GM18867 (cell line): ENCODE measurements around the gene XCL1.
A peak's percentile ranks its signal among the peaks of the same experiment; 100 is the strongest.
"Not testable (repeated sequence)": the region's sequence is repeated elsewhere in the genome, so short reads cannot be mapped to it uniquely, and the experiment has no call there.

Experiments used
- ATAC-seq: cut with Tn5 transposase; IDR thresholded peaks from one replicate; pipeline ENCODE4 v1.9.1; 2021; ENCODE audit warnings: mild to moderate bottlenecking, moderate library complexity; ENCODE audit not compliant: unreplicated experiment

The XCL1 gene, protein sequence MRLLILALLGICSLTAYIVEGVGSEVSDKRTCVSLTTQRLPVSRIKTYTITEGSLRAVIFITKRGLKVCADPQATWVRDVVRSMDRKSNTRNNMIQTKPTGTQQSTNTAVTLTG

DNA sequence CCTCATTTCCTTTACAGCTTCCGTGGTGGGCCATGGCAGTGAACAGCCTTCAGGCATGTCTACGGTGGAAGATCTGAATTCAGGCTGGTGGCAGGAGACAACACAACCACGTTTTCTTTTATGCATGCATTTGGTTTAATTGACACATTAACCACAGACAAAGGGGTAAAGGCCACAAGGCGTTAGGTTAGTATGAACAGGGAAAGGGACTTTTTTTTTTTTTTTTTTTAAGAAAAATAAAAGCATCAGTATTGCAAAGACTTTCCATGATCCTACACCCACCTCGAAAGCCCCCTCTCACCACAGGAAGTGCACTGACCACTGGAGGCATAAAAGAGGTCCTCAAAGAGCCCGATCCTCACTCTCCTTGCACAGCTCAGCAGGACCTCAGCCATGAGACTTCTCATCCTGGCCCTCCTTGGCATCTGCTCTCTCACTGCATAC is at the start of gene XCL1:
TSS of gene XCL1 (plus strand) at position 361 of the 444 bp plus-strand sequence. CDS start at position 394, 33 bp downstream.
- ATAC-seq: not testable (repeated sequence)

DNA sequence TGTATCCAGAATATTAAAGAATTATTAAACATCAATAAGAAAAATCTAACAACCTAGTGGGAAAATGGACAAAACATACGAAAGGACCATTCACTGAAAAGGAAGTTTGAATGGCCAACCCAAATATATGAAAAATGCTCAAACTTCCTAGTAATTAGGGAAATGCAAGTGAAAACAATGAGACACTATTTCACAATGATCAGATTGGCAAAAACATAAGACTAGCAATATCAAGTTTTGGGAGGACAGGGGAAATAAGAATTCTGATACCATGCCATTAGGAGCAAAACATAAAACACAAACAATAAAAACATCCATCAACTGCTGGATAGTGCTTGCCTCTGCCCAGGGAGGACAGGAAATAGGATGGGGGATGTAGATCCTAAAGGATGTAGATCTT is 46.9 kb upstream of the XCL1 start:
- no peak for ATAC-seq

GRCh38 chr1:168531615-168532345 is 44.6 kb upstream of the XCL1 start:
- no peak for ATAC-seq

GRCh38 chr1:168535536-168535935 is 40.9 kb upstream of the XCL1 start:
- ATAC-seq: peak; percentile 95

DNA sequence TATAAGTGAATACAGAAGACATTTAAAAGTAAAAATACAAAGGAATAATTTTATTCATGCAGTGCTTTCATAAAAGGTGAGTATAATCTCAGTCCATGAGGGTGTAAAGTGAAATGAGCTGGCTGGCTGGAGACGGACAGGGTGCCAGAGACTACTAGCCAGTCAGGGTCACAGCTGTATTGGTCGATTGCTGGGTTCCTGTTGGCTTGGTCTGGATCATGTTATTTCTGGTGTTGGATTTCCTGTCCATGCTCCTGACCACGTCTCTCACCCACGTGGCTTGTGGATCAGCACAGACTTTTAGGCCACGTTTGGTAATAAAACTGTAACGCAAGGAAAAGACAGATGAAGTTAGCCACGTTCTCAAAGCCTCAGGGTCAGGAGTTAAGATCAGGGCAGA is 35.6 kb upstream of the XCL1 start:
- not testable (repeated sequence) for ATAC-seq

DNA sequence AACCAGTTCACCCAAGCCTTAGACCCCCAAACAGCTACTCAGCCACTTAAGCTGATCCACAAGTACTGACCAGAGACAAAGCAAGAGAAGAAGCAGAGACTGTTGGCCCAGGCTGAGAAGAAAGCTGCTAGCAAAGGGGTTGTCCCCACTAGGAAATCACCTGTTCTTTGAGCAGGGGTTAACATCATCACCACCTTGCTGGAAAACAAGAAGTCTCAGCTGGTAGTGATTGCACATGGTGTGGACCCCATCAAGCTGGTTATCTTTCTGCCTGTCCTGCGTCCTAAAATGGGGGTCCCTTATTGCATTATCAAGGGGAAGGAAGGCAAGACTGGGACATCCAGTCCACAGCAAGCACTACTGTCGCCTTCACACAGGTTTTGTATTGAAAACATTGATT is 33.4 kb upstream of the XCL1 start:
- not testable (repeated sequence) for ATAC-seq

DNA sequence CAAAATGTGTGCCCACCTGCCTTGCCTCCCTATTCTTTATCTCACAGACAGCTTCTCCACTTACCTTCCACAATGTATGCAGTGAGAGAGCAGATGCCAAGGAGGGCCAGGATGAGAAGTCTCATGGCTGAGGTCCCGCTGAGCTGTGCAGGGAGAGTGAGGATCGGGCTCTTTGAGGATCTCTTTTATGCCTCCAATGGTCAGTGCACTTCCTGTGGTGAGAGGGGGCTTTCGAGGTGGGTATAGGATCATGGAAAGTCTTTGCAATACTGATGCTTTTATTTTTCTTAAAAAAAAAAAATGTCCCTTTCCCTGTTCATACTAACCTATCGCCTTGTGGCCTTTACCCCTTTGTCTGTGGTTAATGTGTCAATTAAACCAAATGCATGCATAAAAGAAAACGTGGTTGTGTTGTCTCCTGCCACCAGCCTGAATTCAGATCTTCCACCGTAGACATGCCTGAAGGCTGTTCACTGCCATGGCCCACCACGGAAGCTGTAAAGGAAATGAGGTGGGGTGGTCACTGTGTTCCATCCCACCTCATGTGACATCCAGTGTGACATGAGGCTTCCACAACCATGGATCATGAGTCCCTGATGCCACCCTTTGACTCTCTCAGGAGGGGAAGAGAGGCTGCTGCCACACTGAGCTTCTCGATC is 32.4 kb upstream of the XCL1 start, which contains the start of gene XCL2:
TSS of gene XCL2 (minus strand) at position 158 of the 659 bp plus-strand sequence. CDS start at position 125, 33 bp downstream.
- not testable (repeated sequence) for ATAC-seq

DNA sequence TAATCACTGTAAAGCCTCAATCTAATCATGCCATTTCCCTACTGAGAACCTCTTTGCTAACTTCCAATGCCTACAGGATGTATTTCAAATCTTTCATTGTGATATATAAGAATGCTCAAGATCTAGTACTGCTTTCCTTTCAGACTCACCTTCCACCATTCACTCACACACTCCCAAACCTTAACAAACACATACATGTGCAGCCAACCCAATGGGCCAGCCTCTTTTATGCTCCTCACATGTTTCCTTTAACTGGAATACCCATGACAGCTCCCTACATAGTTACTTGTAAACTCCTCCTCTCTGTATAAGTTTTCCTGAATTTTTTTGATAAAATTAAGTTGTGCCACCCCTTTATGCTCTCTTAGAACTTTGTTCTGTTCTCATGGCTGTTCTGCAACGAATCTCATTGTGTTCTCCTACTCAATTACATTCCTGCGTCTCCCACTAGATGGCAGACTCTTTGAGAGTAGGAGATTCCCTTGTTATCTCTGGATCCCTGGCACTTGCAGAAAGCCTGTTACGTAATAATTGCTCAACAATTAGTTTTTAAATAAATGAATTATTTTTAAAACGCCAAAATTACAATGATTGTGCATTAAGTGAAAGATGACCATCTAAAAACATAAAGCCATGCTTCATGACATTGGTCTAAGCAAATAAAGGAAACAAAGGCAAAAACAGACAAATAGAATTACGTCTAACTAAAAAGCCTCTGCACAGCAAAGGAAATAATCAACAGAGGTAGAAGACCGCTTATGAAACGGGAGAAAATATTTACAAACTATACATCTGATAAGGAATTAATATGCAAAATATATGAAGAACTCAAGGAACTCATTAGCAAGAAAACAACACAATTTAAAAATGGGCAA is 30.5 kb upstream of the XCL1 start:
- peak; percentile 47 for ATAC-seq

GRCh38 chr1:168546553-168546895 is 29.9 kb upstream of the XCL1 start:
- not testable (repeated sequence) for ATAC-seq

DNA sequence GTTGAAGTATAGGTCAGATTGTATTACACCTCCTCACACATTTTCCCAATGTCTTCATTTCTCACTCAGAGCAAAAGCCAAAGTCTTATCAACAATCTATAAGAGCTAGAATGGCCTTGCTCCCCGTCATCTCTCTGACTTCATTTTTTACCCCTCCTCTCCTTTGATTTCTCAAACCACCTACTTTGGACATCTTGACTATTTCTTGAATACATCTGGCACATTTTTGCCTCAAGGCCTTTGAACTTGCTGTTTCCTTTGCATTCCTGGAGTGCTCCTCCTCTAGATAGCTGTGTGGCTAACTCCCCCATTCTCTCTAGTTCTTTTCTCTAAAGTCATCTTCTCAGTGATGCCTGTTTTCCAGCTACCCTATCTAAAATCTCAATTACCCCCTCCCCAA is 25.4 kb upstream of the XCL1 start:
- no peak for ATAC-seq

DNA sequence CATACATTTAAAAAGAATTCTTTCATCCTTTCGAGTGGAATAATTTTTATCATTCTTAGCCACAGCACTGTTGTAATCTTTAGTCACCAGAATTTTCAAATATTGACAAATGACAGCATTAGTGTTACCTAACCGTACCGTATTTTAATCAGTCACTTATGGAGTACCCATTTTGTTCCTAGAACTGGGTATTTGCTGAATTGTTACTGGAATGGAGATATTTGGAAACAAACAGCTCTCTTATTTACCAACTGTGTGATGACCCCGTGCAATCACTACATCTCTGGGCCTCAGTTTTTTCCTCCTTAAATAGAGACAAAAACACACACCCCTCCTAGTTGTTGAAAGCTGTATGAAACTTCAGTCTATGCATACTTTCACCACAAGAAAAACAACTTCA is 24.7 kb upstream of the XCL1 start:
- no peak for ATAC-seq

GRCh38 chr1:168552961-168553360 is 23.4 kb upstream of the XCL1 start:
- ATAC-seq: no peak

DNA sequence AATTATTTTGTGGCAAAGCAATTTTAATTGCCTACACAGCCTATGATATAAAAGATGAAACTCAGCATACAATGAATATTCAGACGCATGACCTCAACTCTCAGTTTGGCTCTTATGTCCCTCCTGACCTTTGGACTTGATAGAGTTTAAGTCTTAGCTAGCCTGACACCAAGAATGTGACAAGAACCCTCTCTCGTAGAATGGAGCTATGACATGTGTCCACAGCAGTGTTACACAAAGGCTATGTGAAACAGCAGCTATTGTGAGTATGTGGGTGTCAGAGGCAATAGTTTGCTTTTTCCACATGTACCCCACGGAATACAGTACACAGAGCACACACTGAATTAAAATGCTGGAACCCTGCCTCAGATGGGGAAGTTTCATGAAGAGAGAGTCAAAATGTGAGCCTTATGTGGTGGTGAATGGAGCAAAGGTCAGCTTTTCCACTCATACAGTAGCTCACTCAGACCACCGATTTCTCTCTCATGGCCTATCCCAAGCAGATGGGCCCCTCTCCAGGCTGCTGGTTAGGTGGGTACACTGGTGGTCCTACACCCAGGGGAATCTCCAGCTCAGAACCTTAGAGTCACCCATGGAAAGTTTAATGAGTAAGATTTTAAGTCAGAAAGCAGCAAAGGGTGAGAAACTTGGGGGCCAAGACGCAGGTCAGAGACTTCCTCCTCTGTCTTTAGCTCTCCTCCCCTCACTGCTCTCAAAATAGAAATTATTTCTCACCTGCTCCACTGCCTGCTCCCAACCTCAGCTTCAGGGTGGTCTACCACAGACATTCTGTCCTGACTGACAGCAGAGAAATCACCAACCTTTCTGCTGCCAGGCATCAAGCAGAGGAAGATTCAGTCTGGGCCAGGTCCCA is 22.5 kb upstream of the XCL1 start:
- peak; percentile 39 for ATAC-seq

DNA sequence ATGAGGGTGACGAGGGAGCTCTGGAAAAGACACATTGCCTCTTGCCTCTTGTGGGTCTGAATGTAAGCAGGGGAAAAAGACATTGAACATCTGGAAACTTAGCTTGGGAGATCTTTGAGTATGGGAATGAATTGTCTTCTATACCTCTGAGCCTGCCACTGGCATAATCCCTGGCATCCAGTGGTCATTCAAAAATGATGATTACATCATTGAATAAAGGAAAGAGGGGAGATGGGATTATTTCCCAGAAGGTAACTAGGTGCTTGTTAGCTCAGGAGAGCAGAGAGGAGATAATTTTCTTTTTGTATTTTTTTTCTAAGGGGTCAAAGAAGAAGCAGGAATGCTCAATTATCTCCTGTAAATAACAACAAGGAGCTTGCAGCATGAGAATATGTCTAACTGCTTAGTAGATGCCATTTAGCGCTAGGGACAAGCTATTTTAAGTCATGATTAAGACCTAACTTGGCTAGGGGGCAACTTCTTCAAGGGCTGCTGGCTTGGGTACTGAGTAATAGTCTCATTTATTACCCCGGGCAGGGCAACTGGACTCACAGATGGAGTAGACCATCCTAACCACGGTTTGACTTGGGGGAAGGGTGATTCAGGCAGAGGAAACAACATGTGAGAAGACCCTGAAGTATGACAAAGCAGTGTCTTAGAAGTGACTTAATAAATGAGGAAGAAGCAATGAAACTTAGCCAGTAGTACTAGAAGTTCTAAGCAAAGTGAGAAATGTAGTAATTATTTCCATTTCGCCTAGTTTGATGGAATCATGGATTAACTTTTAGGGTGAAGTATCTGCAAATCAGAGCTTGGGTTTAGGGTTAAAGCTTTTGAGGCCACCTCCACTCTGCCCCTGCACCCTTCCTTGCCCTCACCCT is 21.6 kb upstream of the XCL1 start:
- ATAC-seq: no peak

GRCh38 chr1:168555508-168556046 is 20.8 kb upstream of the XCL1 start:
- ATAC-seq: no peak

DNA sequence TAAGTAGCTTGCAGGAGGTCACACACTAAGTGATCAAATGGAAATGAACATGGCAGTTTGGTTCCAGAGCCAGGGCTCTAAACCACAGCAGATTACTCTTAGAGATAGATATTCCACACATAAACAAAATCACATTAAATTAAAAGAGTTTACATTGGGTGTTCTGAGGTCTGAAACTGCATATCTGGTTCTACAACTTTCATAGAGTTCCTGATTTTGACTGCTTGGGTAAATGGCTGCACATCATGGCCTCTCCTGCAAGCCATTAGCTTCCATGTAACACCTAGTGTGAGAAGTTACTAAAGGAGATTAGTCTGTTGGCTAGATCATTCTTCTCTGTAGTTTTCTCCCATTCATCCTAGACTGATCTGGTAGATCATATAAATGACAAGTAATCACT is 19.8 kb upstream of the XCL1 start:
- ATAC-seq: no peak

DNA sequence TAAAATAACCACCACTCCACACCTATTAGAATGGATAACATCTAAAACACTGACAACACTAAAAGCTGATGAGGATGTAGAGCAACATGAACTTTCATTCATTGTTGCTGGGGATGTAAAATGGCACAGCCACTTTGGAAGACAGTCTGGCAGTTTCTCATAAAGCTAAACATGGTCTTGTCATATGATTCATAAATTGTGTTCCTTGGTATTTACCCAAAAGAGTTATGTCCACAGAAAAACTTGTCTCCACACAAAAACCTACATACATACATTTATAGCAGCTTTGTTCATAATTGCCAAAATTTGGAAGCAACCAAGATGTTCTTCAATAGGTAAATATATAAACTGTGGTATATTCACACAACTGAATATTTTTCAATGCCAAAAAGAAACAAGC is 16.0 kb upstream of the XCL1 start:
- ATAC-seq: no peak

GRCh38 chr1:168561989-168562388 is 14.4 kb upstream of the XCL1 start:
- ATAC-seq: no peak

GRCh38 chr1:168565825-168566224 is 10.6 kb upstream of the XCL1 start:
- no peak for ATAC-seq
